EH (cell line): ENCODE results near the gene EYS.
"Not testable (repeated sequence)": the region's sequence is repeated elsewhere in the genome, so short reads cannot be mapped to it uniquely, and the experiment has no call there.

Source experiments
- DNase-seq: peaks from one replicate; pipeline ENCODE4 v3.0.0-alpha.2; 2015; ENCODE audit warnings: low read depth

The EYS gene

GRCh38 chr6:63788569-63788968 lies 1918.5 kb downstream of the EYS start:
- no peak for DNase-seq

- peak; percentile 1 for DNase-seq
Observed at GRCh38 chr6:63787021-63787420, 1920.0 kb downstream of the EYS start.

DNA sequence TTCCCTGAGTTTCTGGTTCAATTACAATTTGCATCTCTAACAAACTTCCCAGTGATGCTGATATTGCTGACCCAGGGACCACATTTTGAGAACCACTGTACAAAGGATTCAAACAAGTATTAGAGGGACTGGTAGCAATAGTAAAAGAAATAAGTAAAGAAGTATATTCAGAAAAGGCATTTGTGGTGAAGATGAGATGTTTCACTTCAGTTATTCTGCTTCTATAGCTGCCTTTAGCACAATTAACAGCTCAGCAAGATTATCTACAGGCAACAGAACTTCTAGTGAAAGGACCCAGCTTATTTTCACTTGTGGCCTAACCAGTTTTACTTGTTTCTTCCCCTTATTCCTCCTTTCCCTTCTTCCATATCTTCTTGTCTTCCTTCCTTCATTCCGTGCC lies 1922.0 kb downstream of the EYS start:
- no peak for DNase-seq

GRCh38 chr6:63783096-63783495 lies 1923.9 kb downstream of the EYS start:
- no peak for DNase-seq

GRCh38 chr6:63774961-63775360 lies 1932.1 kb downstream of the EYS start:
- DNase-seq = no peak

- DNase-seq = no peak
Observed at GRCh38 chr6:63773200-63773599, 1933.8 kb downstream of the EYS start.

DNA sequence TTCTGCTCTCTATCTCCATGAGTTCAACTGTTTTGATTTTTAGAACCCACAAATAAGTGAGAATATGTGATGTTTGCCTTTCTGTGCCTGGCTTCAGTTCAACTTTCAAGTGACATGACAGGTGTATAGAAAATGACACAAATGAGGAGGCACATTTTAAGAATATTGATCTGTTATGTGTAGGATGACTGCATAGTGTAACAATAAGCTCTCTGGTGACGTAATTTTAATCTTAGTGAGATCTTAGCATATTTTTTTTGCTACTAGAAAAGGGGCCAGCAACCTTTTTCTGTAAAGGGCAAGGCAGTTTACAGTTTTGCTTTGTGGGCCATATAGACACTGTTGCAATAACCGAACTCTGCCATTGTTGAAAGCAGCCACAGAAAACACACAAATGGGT lies 1941.2 kb downstream of the EYS start:
- DNase-seq = no peak

GRCh38 chr6:63764318-63764916 lies 1942.6 kb downstream of the EYS start:
- DNase-seq = peak; percentile 51

GRCh38 chr6:63760199-63760598 lies 1946.8 kb downstream of the EYS start:
- DNase-seq = no peak

DNA sequence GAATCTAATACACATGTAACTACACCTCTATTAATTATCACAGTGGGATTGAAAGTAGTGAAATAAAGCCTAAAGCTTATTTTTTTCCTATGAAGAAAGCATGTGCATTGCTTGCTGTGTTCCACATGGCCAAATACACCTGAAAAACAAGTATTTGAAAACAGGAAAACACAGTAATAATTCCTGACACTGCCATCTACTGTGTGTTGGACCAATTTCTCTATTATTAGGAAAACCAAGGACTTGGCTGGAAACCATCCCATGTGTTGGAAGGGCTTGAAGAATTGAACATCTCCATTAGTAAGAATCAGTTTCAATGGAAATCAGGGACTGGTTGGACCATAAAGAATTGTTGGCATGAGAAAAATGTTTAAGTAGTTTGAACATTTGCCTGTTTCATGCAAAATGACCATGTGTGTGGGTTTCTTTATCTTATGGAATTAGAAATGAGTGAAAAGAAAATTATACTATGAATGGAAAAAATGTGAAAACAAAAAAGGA lies 1947.4 kb downstream of the EYS start:
- no peak for DNase-seq

- DNase-seq = no peak
Observed at GRCh38 chr6:63757826-63758225, 1949.2 kb downstream of the EYS start.

GRCh38 chr6:63757275-63757674 lies 1949.8 kb downstream of the EYS start:
- DNase-seq = not testable (repeated sequence)

- no peak for DNase-seq
Observed at GRCh38 chr6:63750400-63750799, 1956.6 kb downstream of the EYS start.

- DNase-seq = no peak
Observed at GRCh38 chr6:63745784-63746183, 1961.2 kb downstream of the EYS start.

- DNase-seq = no peak
Observed at GRCh38 chr6:63744810-63745209, 1962.2 kb downstream of the EYS start.

GRCh38 chr6:63743691-63744090 lies 1963.3 kb downstream of the EYS start:
- DNase-seq = no peak

GRCh38 chr6:63742060-63742459 lies 1965.0 kb downstream of the EYS start:
- no peak for DNase-seq

DNA sequence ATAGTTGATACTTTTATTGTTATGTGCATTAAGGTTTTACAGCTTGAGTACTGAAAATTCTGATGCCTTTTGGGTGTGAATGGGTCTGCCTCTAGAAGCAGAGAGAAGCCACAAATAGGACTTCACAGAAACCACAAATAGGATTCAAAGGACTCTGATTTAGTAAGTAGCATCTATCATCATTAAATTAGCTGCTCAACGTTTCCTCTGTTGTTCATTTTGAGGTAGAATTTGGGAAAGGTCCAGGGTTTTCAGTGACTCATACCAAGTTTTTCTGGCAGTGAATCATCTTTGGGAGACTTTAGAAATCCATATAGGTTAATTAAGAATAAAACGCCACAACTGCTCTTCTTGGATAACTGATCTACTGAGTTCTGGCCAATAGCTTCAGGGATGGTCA lies 1966.3 kb downstream of the EYS start:
- DNase-seq = peak; percentile 69

GRCh38 chr6:63739094-63739687 lies 1967.8 kb downstream of the EYS start:
- no peak for DNase-seq

GRCh38 chr6:63738190-63738589 lies 1968.8 kb downstream of the EYS start:
- DNase-seq = not testable (repeated sequence)

DNA sequence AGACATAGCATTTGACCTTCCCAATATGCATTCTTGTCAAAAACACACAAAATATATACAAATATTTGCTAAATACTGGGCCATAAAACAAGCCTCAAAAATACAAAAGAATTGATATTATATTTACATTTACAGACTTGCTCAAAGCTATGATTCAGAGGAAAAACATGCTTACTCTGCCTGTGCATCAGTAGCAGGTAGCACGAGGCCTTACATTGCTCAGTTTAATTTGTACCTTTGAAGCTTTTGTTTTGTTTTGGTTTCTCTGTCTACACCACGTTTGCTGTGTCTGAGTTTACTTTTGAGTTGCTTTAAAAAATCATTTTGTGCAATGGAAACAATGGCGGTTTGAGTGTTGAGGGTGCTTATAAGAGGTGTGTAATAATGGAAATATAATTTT lies 1972.1 kb downstream of the EYS start:
- DNase-seq = no peak

- peak; percentile 20 for DNase-seq
Observed at GRCh38 chr6:63732336-63732735, 1974.7 kb downstream of the EYS start.

- DNase-seq = peak; percentile 3
Observed at GRCh38 chr6:63731930-63732329, 1975.1 kb downstream of the EYS start.

GRCh38 chr6:63730311-63730710 lies 1976.7 kb downstream of the EYS start:
- peak; percentile 3 for DNase-seq
